ENCODE results near the gene GIN1. TPM values are rescaled to one million over a fixed set of nuclear protein-coding genes. Genes with fewer than 3 reads are reported as not detected.

Gene GIN1
- total RNA-seq, 4 donors from 2014 or later, result 8.6 to 14.9 (median 11.6) TPM

DNA sequence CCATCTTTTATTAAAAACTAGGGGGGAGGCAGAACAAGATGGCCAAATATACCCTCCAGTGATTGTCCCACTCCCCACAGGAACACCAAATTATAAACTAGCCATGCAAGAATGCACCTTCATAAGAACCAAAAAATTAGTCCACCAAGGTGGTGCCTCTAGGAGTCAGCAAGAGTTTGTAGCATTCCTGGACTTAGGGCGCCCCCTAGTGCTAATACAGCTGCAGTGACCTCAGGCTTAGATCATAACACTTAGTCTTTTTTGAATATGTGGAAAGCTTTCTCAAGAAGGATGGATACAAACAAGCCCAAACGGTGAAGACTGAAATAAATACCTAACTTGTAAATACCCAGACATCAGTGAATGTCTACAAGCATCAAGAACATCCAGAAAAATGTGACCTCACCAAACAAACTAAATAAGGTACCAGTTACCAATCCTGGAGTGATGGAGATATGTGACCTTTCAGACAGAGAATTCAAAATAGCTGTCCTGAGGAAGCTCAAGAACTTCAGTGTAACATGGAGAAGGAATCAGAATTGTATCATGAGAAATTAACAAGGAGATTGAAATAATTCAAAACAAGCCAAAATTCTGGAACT is 19.4 kb upstream of the GIN1 start:
- DNase-seq, result peak; percentile 71 to 80
- 0 to 2% methylated on average over 2 of the region's 2 CpGs for WGBS, 2 donors
- no peaks in the 10 kb centered on the region for H3K4me1 ChIP-seq
- H3K27me3 ChIP-seq, result no peaks in the 10 kb centered on the region
- no peak overlapping the region for H3K27ac ChIP-seq
- peaks cover 0 to 2% of the 10 kb centered on the region in 2 donors for H3K36me3 ChIP-seq
- TF ChIP-seq, protein P1, sequence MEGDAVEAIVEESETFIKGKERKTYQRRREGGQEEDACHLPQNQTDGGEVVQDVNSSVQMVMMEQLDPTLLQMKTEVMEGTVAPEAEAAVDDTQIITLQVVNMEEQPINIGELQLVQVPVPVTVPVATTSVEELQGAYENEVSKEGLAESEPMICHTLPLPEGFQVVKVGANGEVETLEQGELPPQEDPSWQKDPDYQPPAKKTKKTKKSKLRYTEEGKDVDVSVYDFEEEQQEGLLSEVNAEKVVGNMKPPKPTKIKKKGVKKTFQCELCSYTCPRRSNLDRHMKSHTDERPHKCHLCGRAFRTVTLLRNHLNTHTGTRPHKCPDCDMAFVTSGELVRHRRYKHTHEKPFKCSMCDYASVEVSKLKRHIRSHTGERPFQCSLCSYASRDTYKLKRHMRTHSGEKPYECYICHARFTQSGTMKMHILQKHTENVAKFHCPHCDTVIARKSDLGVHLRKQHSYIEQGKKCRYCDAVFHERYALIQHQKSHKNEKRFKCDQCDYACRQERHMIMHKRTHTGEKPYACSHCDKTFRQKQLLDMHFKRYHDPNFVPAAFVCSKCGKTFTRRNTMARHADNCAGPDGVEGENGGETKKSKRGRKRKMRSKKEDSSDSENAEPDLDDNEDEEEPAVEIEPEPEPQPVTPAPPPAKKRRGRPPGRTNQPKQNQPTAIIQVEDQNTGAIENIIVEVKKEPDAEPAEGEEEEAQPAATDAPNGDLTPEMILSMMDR (IDR thresholded peaks at IDR 0.05), result peak; percentile 71 to 92 (median 86)
- TF ChIP-seq POLR2A (IDR thresholded peaks at IDR 0.05), result no peak
- intact Hi-C loops (cut with DNase I), result no loop called here
- H3K4me3 ChIP-seq (replicated peaks in 1 of 3), result no peak overlapping the region
- H3K9me3 ChIP-seq, result no peaks in the 10 kb centered on the region

GRCh38 chr5:103138202-103138690 is 18.3 kb upstream of the GIN1 start:
- no peaks in the 10 kb centered on the region for H3K27me3 ChIP-seq
- DNase-seq, result no peak
- WGBS, 2 donors, result 91 to 92% methylated on average over 3 of the region's 3 CpGs
- no peak overlapping the region for H3K27ac ChIP-seq
- TF ChIP-seq, protein P1 (IDR thresholded peaks at IDR 0.05), result no peak
- TF ChIP-seq POLR2A (IDR thresholded peaks at IDR 0.05), result no peak
- H3K4me1 ChIP-seq, result no peaks in the 10 kb centered on the region
- intact Hi-C loops (cut with DNase I), result no loop called here
- peaks cover 0 to 2% of the 10 kb centered on the region in 2 donors for H3K36me3 ChIP-seq
- no peaks in the 10 kb centered on the region for H3K9me3 ChIP-seq
- H3K4me3 ChIP-seq (replicated peaks in 1 of 3), result no peak overlapping the region

DNA sequence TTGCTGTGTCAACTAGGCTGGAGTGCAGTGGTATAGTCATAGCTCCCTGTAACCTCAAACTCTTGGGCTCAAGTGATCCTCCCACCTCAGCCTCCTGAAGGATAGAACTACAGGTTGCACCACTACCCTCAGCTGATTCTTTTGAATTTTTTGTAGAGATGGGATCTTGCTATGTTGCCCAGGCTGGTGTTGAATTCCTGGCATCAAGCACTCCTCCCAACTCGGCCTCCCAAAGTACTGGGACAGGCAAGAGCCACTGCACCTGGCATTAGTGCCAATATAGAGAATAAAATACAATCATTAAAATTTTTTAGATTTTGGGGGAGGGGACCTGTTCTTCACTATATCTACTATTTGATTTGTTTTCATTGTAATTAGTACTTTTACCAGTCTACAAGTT is 15.5 kb upstream of the GIN1 start:
- Histone ChIP-seq H3K4me1 (no peaks in the 10 kb centered on the region), H3K27ac (no peak overlapping the region), H3K36me3 (peaks cover 0 to 2% of the 10 kb centered on the region in 2 donors), H3K9me3 (no peaks in the 10 kb centered on the region), H3K4me3 (replicated peaks in 1 of 3) (no peak overlapping the region), H3K27me3 (no peaks in the 10 kb centered on the region)
- 90 to 100% methylated on average over 1 of the region's 1 CpG for WGBS, 2 donors
- DNase-seq, result no peak
- intact Hi-C loops (cut with DNase I), result no loop called here
- no peak for TF ChIP-seq POLR2A (IDR thresholded peaks at IDR 0.05)

- Histone ChIP-seq H3K27ac (no peak overlapping the region), H3K36me3 (peaks cover 0 to 2% of the 10 kb centered on the region in 2 donors), H3K9me3 (no peaks in the 10 kb centered on the region), H3K27me3 (no peaks in the 10 kb centered on the region), H3K4me3 (replicated peaks in 1 of 3) (no peak overlapping the region), H3K4me1 (no peaks in the 10 kb centered on the region)
- no peak for TF ChIP-seq POLR2A (IDR thresholded peaks at IDR 0.05)
- TF ChIP-seq, protein P1 (IDR thresholded peaks at IDR 0.05), result no peak
- intact Hi-C loops (cut with DNase I), result no loop called here
- WGBS, 2 donors, result 76 to 84% methylated on average over 2 of the region's 2 CpGs
- DNase-seq, result no peak
These were observed 13.3 kb upstream of the GIN1 start for GRCh38 chr5:103133231-103133630.

- Histone ChIP-seq H3K27me3 (no peaks in the 10 kb centered on the region), H3K9me3 (no peaks in the 10 kb centered on the region), H3K36me3 (peaks cover 0 to 2% of the 10 kb centered on the region in 2 donors), H3K27ac (no peak overlapping the region), H3K4me1 (no peaks in the 10 kb centered on the region), H3K4me3 (replicated peaks in 1 of 3) (no peak overlapping the region)
- 88 to 94% methylated on average over 1 of the region's 1 CpG for WGBS, 2 donors
- intact Hi-C loops (cut with DNase I), result no loop called here
- no peak for TF ChIP-seq POLR2A (IDR thresholded peaks at IDR 0.05)
- TF ChIP-seq, protein P1 (IDR thresholded peaks at IDR 0.05), result no peak
- no peak for DNase-seq
These were observed 12.7 kb upstream of the GIN1 start for GRCh38 chr5:103132684-103133083.

Data from thyroid gland (tissue), 4 donors.